Activated effector memory CD4-positive, alpha-beta T cell treated with anti-CD3 and anti-CD28 coated beads, Interleukin-2, amount 50 U/mL, for 16 hours (primary cell): ENCODE measurements around the gene TERF2IP.

Experiments
- DNase-seq: peaks from one replicate; pipeline ENCODE4 v3.0.0-alpha.2; 2020

Gene TERF2IP

DNA sequence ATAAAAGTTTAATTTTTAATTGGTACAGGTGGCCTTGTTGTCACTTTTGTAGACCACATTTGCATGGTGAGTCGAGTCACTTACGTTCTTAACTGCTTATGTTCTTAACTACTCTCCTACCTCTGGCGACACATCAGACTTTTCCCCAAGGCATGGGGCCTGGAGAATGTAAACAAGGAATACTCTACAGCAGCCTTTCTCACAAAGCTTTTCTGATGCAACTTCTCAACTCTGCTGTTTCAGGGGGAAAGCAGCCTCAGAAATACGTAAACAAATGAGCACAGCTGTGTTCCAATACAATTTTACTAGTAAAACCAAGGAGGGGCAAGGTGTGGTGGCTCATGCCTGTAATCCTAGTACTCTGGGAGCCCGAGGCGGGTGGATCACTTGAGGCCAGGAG, 7.0 kb upstream of the TERF2IP start:
- DNase-seq = no peak

DNA sequence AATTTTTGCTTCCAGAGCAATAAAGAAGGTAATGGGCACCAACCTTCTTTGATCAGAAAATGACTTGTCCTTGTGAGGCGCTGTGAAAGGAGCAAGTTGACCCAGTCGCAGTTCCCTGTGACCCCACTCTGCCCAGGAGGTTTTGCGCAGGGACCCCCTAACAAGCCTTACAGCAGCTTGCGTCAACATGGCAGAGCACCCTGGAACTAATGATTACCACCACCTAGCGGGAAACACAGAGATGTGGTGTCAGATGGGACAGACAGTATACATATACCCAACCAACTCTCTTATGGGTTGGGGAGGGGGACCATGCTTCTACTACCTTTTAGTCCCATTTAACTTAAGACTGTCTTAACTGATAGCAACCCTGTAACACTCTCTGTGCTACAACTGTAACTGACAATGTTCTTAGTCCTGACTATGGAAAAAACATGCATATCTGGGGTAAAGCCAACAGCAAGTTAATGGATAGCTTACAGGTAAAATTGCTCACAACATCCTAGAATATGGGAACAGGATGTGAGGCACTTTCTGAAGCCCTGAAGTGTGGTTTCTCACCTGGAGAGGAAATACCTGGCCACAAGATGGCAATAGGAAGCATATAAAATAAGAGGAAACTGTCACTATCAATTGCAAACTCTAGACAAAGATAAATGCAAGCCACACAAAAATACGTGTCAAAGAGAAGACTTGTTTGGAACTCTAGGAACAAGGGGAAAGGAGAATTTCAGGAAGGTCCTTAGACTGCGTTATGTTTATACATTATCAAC, 3.1 kb upstream of the TERF2IP start:
- no peak for DNase-seq

DNA sequence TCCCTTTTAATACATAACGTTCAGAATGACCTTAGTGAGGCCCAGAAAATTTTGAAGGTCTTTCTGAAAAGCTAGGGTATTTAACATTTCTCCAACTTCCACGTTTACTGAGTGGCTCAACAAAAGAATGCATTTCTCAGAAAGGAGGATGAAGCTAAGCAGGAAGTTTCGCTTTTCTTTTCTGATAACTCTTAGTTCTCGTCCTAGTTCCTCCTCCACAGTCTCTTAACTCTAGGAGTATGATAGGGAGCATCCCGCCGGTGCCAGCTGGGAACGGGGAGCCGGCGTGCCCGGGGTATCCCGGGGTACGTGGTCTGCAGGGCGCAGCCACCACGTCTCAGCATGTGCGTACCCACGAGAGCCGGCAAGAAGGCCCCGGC, 471 bp upstream of the TERF2IP start:
- no peak for DNase-seq

DNA sequence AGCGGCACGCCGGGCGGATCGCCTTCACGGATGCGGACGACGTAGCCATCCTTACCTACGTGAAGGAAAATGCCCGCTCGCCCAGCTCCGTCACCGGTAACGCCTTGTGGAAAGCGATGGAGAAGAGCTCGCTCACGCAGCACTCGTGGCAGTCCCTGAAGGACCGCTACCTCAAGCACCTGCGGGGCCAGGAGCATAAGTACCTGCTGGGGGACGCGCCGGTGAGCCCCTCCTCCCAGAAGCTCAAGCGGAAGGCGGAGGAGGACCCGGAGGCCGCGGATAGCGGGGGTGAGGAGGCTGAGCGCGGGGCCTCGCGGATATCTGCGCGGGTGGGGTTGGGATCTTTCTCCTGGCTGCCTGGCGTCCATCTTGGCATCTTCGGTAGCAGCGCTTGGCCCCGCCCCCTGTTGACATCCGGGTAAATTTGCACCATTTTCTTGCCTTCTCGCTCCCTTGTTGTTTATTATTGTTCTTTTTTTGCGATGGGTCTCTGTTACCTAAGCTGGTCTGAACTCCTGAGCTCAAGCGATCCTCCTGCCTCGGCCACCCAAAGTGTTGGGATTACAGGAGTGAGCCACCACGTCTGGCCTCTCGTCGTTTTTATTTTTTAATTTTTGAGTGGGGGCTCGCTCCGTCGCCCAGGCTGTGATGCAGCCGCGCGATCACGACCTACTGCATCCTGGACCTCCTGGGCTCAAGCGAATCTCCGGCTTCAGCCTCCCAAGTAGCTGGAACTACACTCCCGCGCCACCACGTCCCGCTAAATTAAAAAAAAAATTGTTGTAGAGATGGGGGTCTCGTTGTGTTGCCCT, 898 bp downstream of the TERF2IP start:
- DNase-seq = peak; percentile 95

DNA sequence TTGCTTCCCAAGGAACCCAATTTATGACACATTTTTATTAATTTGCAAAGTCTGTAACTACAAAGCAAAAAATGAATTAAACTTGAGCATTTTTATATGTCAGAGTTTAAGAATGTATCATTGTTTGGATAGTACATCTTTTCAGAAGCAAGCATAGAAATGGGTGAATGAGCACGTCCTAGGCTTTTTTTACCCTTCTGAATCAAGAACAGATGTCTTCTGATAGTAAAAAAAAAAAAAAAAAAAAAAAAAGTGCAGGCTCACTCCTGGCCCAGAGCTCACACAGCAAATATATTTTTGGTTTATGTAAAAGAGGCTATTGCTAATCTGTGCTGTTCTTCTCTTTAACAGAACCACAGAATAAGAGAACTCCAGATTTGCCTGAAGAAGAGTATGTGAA, 6.3 kb downstream of the TERF2IP start:
- no peak for DNase-seq

DNA sequence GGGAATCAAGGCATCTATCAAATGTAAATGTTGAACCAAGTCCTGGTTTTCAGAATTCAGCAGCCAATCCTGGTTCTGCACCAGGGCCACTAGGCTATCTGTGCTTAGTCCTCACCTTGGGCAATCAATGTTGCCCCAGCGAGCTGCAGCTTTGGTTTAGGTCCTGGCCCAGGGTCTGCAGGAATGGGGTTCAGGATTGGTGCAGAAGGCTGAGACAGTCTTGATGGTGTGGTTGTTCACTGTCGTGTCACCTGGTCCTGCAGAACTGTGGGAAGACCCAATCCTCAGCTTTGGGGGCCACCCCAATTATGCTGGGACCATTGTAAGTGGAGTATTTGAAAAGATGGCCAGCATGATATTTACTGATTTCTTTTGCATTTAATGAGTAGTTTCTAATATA, 10.6 kb downstream of the TERF2IP start:
- no peak for DNase-seq

DNA sequence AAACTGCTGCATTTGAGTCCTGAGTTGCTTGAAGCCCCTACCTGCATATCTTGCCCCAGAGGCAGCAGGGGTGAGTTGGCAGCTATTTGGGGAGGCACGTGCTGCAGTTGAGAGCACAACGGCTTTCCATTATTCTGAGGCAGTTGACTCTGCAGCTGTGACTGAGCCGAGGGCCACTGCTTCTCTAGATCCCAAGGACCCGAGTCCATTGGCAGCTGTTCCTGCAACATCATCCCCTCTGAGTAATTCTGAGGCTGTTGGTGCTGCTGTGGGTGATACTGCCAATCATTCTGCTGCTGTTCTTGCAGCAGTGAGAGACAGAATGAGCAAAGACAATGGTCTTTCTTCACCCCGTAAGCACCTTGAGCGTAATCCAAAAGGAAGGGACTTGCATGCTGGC, 12.7 kb downstream of the TERF2IP start:
- DNase-seq = no peak

DNA sequence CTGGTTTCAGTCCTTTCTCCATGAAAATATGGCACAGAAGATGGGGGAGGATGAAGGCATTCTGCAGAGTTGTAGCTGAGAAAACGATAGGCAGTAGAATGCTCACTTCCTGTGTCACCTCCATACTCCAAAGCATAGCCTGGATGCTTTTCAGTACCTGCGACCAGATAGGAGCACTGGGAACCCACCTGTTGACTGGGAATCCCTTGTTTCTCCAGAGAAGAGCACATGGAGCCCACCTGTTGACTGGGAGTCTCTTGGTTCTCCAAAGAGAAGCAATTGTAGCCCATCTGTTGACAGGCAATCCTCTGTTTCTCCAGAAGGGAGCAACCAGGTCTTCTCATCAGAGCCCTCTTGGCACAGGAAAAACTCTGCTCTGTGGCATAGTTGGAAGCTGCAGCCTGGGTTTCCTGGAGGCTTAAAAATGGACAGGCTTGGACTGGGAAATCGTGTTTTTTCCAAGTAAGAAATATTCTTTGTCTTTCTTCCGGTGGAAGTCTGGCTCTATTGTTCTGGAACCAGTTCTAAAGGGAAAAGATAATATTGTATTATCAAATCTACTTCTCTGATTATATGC, 13.2 kb downstream of the TERF2IP start:
- no peak for DNase-seq

DNA sequence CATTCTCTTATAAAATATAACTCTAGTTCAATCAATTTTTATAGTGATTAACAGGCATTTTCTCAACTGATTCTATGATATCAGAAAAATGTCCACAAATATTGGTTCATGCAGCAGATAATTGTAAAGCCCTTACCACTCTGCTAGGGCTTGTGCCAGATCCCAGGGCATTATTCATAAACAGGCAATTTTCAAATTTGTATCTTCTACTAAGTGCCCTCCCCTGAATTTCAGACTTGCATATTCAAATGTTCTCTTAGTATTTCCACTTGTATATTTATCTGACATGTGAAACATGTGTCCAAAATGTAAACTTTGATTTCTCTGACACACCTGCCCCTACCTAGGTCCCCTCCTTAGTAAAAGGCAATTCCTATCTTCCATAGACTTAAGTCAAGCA, 19.9 kb downstream of the TERF2IP start:
- DNase-seq = no peak

DNA sequence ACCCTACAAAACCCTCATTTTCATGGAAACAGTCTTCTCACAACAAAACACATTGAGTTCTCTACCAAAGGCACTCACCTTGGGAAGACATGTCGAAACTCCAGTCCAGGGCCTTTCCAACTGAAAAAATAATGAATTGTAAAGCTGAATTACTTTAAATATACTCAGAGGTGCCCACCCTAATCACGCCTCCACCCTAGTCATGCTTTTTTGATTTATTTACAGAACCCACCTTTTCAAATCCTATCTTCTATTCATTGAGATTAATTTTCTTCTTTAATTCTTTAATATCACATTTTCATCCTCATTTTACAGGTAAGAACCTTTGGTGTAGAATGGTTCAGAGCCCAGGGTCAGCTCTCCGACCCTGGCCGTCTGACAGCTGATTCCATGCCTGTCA, 29.3 kb downstream of the TERF2IP start, which contains the start of gene CPHXL2:
Gene CPHXL2, minus strand, starts transcription at position 101 of the 400 bp plus-strand sequence. Its CDS starts 10 bp downstream, at position 91.
- DNase-seq = no peak

DNA sequence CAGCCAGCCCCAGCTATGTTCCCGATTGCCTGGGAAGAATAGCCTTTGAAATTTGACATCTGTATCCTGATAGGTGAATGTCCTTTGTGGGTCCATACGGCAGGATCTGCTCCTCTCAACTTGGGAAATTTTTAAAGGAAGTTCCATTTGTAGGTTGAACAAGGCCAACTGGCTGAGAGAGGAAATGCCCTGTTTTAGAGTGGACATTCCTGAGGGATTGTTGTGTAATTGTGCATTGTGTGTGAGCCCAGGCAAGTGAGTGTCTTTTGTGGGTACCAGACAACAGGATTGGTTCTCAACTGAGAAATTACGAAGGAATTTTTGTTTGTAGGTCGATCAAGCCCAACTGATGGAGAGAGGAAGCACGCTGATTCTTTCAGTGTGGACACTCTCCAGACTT, 31.8 kb downstream of the TERF2IP start:
- no peak for DNase-seq

DNA sequence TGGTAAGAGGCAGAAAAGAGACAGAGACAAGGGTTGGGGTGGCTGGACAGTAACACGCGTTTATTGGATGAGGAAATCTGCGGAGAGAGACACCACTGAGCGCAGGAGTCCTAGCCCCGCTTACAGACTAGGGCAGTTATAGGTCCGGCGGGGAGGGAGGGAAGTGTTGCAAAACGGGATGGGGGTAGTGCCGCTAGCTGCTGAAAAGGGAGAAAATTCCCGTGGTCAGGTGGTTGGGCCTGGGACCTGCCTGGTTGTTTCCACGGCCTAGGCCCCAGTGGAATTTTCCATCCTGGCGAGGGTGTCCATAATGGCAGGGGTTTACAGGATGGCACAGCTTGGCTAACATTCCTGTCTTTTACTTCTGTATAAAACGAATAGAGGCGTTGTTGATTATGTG, 34.7 kb downstream of the TERF2IP start:
- DNase-seq = no peak

DNA sequence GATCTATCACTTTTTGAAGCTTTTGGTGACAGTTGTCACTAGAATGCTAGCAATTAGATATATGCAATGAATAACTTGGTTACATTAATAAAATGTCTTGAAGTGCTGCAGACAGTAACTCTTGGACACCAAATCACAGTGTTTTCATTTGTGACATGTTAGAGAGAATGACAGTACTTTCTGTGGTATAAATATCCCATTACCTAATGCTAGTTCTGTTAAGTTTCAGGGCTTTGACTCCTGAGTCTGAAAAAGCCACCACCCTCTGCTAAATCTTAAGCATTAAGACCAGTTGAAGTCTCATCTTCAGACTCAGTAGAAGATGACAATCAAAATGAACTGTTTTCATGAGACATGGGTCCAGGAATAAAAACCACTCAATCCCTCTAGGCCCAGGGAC, 39.8 kb downstream of the TERF2IP start:
- no peak for DNase-seq

DNA sequence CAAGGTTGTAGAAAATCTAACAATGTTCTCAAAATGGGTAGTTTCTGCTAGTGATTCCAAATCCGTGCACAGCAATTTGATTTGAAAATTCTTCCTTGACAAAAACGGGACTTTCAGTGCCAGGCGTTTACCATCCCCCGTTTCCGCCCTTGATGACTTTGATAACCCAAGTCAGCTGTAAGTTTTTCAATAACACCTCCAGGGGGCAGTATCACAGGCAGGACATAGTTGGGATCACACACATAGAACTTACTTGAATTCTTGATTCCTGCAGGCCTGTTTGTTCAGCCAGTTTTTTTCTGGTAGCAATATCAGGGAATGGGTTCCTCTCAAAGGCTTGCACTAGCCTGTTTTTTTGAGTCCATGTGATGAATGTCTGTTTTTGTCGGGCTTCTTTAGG, 48.1 kb downstream of the TERF2IP start:
- DNase-seq = no peak

DNA sequence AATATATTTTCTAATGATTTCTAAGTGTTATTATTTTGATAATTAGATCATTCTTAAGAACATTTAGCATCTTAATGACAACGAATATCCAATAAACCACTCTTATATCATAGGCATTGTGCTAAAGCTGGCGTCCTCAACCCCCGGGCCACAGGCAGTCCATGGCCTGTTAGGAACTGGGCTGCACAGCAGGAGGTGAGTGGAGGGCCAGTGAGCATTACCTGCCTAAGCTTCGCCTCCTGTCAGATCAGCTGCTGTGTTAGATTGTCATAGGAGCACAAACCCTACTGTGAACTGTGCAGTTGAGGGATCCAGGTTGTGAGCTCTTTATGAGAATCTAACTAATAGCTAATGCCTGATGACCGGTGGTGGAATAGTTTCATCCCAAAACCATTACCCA, 50.0 kb downstream of the TERF2IP start:
- DNase-seq = no peak

DNA sequence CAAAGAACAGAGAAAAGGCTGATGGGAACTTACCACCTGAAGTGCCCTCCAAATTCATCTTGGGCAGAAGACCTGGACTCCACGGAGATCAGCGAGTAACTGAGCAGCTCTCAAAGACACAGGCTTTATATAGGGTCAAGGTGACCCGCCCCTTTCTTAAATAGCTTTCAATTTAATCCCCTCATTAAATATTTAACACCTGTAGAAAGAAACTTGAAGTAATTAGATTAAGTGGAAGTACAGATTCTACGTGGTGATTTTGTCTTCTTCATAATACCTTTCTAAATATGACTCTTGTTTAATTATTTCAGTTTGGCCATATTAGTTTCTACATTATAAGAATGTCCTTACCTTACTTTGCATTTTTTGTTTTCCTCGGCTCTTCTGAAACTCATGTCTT, 53.8 kb downstream of the TERF2IP start, which contains the start of gene DUXB:
Gene DUXB, minus strand, starts transcription at position 101 of the 400 bp plus-strand sequence. Its CDS starts 43 bp downstream, at position 58.
- no peak for DNase-seq

DNA sequence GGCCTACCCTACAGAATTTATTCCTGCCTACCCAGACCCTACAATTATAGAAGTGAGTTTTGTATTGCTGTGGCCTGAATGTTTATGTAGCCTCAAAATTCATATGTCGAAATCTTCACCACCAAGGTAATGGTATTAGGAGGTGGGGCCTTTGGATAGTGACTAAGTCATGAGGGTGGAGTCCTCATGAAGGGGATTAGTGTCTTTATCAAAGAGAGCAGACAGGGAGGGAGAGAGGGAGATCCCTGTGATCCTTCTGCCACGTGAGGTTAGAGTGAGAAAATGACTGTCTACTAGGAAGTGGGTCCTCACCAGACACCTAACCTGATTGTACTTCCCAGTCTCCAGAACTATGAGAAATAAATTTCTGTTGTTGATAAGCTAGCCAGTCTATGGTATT, 54.7 kb downstream of the TERF2IP start:
- DNase-seq = no peak

DNA sequence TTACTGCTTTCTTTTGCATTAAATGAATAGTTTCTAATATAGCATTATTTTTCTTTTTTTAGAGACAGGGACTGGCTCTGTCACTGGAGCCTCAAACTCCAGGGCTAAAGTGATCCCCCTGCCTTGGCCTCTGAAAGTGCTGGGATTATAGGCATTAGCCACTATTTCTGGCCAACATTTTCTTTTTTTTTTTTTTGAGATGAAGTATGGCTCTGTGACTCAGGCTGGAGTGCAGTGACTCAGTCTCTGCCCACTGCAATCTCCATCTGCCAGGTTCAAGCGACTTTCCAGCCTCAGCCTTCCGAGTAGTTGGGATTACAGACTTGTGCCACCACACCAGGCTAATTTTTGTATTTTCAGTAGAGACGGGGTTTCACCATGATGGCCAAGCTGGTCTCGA, 55.7 kb downstream of the TERF2IP start:
- no peak for DNase-seq
